Thyroid gland (tissue), 4 donors: ENCODE data around the gene SUGT1.

ENCODE experiments used
- POLR2A ChIP-seq, 2 donors: fragments of 450-650 bp; IDR thresholded peaks; one replicate each; pipeline ENCODE4 v1.6.1; 2017; ENCODE audit warnings: antibody characterized with exemption in 2 of 2, mild to moderate bottlenecking in 2 of 2, moderate library complexity in 1 of 2
- TF ChIP-seq, protein P1 (sequence below), 6 experiments: fragments of 200-600 bp in 3 of 6; fragments of 450-650 bp in 3 of 6; sonication (generic) in 3 of 6; IDR thresholded peaks; one replicate each; pipeline ENCODE4 v1.5.1; 2016 to 2019; ENCODE audit warnings: antibody characterized with exemption in 6 of 6, mild to moderate bottlenecking in 2 of 6, inconsistent platforms in 1 of 6, moderate library complexity in 1 of 6

- TF ChIP-seq, protein P1, sequence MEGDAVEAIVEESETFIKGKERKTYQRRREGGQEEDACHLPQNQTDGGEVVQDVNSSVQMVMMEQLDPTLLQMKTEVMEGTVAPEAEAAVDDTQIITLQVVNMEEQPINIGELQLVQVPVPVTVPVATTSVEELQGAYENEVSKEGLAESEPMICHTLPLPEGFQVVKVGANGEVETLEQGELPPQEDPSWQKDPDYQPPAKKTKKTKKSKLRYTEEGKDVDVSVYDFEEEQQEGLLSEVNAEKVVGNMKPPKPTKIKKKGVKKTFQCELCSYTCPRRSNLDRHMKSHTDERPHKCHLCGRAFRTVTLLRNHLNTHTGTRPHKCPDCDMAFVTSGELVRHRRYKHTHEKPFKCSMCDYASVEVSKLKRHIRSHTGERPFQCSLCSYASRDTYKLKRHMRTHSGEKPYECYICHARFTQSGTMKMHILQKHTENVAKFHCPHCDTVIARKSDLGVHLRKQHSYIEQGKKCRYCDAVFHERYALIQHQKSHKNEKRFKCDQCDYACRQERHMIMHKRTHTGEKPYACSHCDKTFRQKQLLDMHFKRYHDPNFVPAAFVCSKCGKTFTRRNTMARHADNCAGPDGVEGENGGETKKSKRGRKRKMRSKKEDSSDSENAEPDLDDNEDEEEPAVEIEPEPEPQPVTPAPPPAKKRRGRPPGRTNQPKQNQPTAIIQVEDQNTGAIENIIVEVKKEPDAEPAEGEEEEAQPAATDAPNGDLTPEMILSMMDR (IDR thresholded peaks at IDR 0.05): no peak
- no peak for TF ChIP-seq POLR2A (IDR thresholded peaks at IDR 0.05)
Measured at GRCh38 chr13:52638666-52639328, 13.8 kb upstream of the SUGT1 start.
